ENCODE data around the gene PRKD1.

DNA sequence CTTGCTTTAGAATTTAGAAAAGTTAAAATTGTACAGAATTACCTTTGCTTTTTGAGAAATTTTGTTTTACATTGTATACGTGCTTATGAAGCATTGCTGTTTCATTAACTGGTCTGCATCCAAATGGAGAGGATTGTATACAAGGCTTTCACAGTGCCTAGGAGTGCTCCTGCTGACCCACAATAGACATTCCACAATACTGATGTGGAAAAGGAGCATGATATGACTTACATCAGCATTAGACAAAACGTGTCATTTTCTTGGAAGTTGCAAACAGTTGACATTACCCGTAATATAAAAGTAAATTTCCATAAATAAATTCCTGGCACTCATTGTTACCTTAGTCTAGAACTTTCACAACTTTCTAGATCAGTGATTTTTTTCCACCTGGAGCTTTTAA lies 1.9 kb downstream of the PRKD1 start:
- TF ChIP-seq, protein P1, sequence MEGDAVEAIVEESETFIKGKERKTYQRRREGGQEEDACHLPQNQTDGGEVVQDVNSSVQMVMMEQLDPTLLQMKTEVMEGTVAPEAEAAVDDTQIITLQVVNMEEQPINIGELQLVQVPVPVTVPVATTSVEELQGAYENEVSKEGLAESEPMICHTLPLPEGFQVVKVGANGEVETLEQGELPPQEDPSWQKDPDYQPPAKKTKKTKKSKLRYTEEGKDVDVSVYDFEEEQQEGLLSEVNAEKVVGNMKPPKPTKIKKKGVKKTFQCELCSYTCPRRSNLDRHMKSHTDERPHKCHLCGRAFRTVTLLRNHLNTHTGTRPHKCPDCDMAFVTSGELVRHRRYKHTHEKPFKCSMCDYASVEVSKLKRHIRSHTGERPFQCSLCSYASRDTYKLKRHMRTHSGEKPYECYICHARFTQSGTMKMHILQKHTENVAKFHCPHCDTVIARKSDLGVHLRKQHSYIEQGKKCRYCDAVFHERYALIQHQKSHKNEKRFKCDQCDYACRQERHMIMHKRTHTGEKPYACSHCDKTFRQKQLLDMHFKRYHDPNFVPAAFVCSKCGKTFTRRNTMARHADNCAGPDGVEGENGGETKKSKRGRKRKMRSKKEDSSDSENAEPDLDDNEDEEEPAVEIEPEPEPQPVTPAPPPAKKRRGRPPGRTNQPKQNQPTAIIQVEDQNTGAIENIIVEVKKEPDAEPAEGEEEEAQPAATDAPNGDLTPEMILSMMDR (IDR thresholded peaks at IDR 0.05 in 8 of 11, conservative IDR thresholded peaks at IDR 0.05 in 3 of 11): no peak
- no peak for TF ChIP-seq POLR2AphosphoS5 (IDR thresholded peaks at IDR 0.05)

All from spleen (tissue), 7 donors.